Measurements from ENCODE around the gene LDB3.

- TF ChIP-seq CTCF (conservative IDR thresholded peaks at IDR 0.05; ENCODE audit: low read depth, low read length) (no peak), EZH2phosphoT487 (IDR thresholded peaks at IDR 0.05; ENCODE audit: borderline replicate concordance, low read length) (no peak)
Measured at GRCh38 chr10:86636311-86636710, 32.0 kb upstream of the LDB3 start.
